ENCODE measurements around the gene JAM3.
A peak's percentile ranks its signal among the peaks of the same experiment; 100 is the strongest.

The JAM3 gene

DNA sequence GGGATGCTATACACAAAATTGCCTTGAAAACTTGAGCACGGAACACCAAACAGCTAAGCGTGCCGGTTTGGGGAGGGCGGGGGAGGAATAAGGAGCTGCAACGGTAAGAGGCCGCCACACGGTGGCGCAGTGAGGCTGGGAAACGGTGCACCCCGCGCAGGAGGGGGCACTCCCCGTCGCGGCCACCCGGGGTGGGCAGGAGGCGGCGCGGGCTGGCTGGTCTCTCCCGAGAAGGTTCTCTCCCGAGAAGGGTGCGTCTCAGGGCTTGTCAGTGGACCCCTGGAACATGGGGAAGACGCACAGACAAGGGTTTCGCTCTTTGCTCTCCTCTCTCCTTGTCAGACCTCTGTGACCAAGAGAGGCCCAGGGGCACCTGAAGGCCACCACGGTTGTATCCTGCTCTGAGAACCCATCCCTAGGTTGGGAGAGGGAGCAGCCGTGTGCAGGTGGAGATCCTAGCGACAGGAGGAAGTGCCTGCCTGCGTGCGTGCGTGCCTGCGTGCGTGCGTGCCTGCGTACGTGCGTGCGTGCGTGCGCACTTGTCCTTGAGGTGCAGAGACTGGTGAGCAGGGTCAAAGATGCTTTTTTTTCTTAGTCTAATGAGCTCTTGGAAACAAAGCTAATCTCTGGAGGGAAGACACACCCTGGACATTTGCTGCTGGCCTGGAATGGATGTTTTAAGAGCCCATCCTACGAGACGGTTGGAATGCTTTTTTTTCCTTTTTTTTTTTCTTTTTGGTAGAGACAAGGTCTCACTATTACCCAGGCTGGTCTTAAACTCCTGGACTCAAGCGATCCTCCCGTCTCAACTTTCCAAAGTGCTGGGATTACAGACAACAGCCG, 18.1 kb upstream of the JAM3 start:
- no peak overlapping the region for H3K27ac ChIP-seq (ENCODE audit: low read depth, low read length)
- no peaks in the 10 kb centered on the region for H3F3A ChIP-seq (ENCODE audit: insufficient read depth)
- no peak overlapping the region for H2AFZ ChIP-seq (ENCODE audit: low read depth, low read length, severe bottlenecking)
- no peaks in the 10 kb centered on the region for H3K9me3 ChIP-seq (ENCODE audit: insufficient read depth, low read length)
- no peak overlapping the region for H3K9ac ChIP-seq (ENCODE audit: low read length)
- no peaks in the 10 kb centered on the region for H3K36me3 ChIP-seq (ENCODE audit: low read length)
- TF ChIP-seq, protein P1, sequence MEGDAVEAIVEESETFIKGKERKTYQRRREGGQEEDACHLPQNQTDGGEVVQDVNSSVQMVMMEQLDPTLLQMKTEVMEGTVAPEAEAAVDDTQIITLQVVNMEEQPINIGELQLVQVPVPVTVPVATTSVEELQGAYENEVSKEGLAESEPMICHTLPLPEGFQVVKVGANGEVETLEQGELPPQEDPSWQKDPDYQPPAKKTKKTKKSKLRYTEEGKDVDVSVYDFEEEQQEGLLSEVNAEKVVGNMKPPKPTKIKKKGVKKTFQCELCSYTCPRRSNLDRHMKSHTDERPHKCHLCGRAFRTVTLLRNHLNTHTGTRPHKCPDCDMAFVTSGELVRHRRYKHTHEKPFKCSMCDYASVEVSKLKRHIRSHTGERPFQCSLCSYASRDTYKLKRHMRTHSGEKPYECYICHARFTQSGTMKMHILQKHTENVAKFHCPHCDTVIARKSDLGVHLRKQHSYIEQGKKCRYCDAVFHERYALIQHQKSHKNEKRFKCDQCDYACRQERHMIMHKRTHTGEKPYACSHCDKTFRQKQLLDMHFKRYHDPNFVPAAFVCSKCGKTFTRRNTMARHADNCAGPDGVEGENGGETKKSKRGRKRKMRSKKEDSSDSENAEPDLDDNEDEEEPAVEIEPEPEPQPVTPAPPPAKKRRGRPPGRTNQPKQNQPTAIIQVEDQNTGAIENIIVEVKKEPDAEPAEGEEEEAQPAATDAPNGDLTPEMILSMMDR (IDR thresholded peaks at IDR 0.05; ENCODE audit: insufficient read depth, low read length, poor library complexity, severe bottlenecking) = peak; percentile 45
- no peak for TF ChIP-seq EZH2phosphoT487 (conservative IDR thresholded peaks at IDR 0.05; ENCODE audit: low read length)
- H3K9me2 ChIP-seq (replicated peaks; ENCODE audit: insufficient read depth, low read length) = no peaks in the 10 kb centered on the region
- no peak overlapping the region for H3K4me2 ChIP-seq (ENCODE audit: low read depth, low read length, poor library complexity, severe bottlenecking)
- no peak overlapping the region for H3K4me3 ChIP-seq (ENCODE audit: insufficient read depth, low read length, poor library complexity, severe bottlenecking)
- H3K27me3 ChIP-seq (ENCODE audit: low read length) = no peaks in the 10 kb centered on the region
- no peaks in the 10 kb centered on the region for H3K79me2 ChIP-seq (ENCODE audit: insufficient read depth, low read length)
- H4K20me1 ChIP-seq (ENCODE audit: low read depth, low read length) = no peaks in the 10 kb centered on the region

- no peaks in the 10 kb centered on the region for H3K27me3 ChIP-seq (ENCODE audit: low read length)
- H3K4me2 ChIP-seq (ENCODE audit: low read depth, low read length, poor library complexity, severe bottlenecking) = no peak overlapping the region
- no peak overlapping the region for H3K9ac ChIP-seq (ENCODE audit: low read length)
- H4K20me1 ChIP-seq (ENCODE audit: low read depth, low read length) = no peaks in the 10 kb centered on the region
- H3K79me2 ChIP-seq (ENCODE audit: insufficient read depth, low read length) = no peaks in the 10 kb centered on the region
- H3F3A ChIP-seq (ENCODE audit: insufficient read depth) = no peaks in the 10 kb centered on the region
- TF ChIP-seq, protein P1 (IDR thresholded peaks at IDR 0.05; ENCODE audit: insufficient read depth, low read length, poor library complexity, severe bottlenecking) = no peak
- TF ChIP-seq EZH2phosphoT487 (conservative IDR thresholded peaks at IDR 0.05; ENCODE audit: low read length) = no peak
- no peaks in the 10 kb centered on the region for H3K9me3 ChIP-seq (ENCODE audit: insufficient read depth, low read length)
- H3K9me2 ChIP-seq (replicated peaks; ENCODE audit: insufficient read depth, low read length) = no peaks in the 10 kb centered on the region
- no peak overlapping the region for H3K4me3 ChIP-seq (ENCODE audit: insufficient read depth, low read length, poor library complexity, severe bottlenecking)
- no peak overlapping the region for H3K27ac ChIP-seq (ENCODE audit: low read depth, low read length)
- H2AFZ ChIP-seq (ENCODE audit: low read depth, low read length, severe bottlenecking) = no peak overlapping the region
- no peaks in the 10 kb centered on the region for H3K36me3 ChIP-seq (ENCODE audit: low read length)
Observed at GRCh38 chr11:134052395-134052987, 16.4 kb upstream of the JAM3 start.

GRCh38 chr11:134052988-134053945, 15.6 kb upstream of the JAM3 start:
- H3K27me3 ChIP-seq (ENCODE audit: low read length) = no peaks in the 10 kb centered on the region
- no peak overlapping the region for H2AFZ ChIP-seq (ENCODE audit: low read depth, low read length, severe bottlenecking)
- H3K9me3 ChIP-seq (ENCODE audit: insufficient read depth, low read length) = no peaks in the 10 kb centered on the region
- H4K20me1 ChIP-seq (ENCODE audit: low read depth, low read length) = no peaks in the 10 kb centered on the region
- H3K79me2 ChIP-seq (ENCODE audit: insufficient read depth, low read length) = no peaks in the 10 kb centered on the region
- no peak overlapping the region for H3K4me2 ChIP-seq (ENCODE audit: low read depth, low read length, poor library complexity, severe bottlenecking)
- H3K36me3 ChIP-seq (ENCODE audit: low read length) = no peaks in the 10 kb centered on the region
- H3K27ac ChIP-seq (ENCODE audit: low read depth, low read length) = no peak overlapping the region
- no peaks in the 10 kb centered on the region for H3F3A ChIP-seq (ENCODE audit: insufficient read depth)
- H3K9me2 ChIP-seq (replicated peaks; ENCODE audit: insufficient read depth, low read length) = no peaks in the 10 kb centered on the region
- H3K9ac ChIP-seq (ENCODE audit: low read length) = no peak overlapping the region
- TF ChIP-seq, protein P1 (IDR thresholded peaks at IDR 0.05; ENCODE audit: insufficient read depth, low read length, poor library complexity, severe bottlenecking) = no peak
- no peak for TF ChIP-seq EZH2phosphoT487 (conservative IDR thresholded peaks at IDR 0.05; ENCODE audit: low read length)
- no peak overlapping the region for H3K4me3 ChIP-seq (ENCODE audit: insufficient read depth, low read length, poor library complexity, severe bottlenecking)

Measured in SU-DHL-6 (cell line).